ENCODE measurements around the gene IVD.

IVD gene

DNA sequence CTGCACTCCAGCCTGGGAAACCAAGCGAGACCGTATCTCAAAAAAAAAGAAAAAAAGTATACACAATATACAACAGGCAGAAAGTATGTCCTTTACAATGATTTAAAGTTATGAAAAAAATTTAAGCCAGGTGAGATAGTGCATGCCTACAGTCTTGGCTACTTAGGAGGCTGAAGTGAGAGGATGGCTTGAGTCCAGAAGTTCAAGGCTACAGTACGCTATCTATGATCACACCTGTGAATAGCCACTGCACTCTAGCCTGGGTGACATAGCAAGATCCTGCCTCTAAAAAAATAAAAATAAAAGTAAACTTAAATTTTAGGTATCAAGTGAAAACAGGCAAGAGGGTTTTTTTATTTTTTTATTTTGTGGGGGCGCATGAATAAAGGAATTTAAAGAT lies 26.2 kb upstream of the IVD start:
- DNase-seq = no peak

DNA sequence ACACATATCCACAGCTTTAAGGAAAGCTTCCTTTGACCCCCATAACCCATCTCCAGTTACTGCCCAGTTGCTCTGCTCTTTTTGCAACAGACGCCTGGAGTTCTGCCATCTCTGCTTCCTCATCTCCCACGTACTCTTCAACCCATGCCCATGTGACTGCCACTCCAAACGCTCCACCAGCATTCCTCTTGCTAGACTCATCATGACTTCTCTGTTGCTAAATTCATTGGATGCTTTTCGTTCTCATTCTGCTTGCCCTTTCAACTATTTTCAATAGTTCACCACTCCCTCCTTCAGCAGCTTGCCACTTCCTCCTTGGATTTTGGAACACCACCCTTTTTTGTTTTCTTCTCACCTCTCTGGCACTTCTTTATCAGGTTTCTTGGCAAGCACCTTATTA lies 25.7 kb upstream of the IVD start:
- no peak for DNase-seq

DNA sequence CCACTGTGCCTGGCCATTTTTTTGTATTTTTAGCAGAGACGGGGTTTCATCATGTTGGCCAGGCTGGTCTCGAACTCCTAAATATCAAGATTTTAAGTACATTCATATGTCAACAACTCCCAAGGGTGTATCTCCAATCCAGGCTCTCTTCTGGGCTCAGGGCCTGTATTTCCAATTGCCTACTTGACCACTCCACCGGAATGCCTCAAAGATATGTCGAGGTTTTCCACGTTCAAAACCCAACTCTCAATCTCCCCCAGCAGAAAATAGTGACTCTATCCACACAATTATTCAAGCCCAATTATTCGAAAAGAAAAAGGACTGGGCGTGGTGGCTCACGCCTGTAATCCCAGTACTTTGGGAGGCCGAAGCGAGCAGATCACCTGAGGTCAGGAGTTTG lies 25.0 kb upstream of the IVD start:
- DNase-seq = no peak

DNA sequence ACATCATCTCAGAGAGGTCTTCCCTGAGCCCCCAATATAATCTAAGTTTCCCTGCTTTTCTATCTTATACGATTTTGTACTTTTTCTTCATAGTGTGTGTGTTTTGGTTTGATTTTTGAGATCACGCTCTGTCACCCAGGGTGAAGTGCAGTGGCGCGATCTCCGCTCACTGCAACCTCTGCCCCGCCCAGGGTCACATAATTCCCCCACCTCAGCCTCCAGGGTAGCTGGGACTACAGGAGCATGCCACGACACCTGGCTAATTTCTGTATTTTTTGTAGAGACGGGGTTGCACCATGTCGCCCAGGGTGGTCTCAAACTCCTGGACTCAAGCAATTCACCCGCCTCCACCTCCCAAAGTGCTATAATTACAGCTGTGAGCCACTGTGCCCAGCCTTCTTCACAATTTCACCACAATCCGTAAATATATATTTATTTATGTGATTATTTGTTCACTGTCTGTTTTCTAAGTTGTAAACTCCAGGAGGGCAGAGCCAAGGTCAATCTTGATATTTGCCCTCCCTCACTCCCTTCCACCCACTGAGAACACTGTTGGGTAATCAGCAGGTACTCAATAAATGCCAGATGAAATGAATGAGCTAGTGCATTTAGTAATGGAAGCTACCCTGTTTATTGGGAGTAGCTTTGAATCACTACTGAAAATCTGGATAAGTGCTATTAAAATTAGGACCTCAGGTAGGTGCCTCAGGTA lies 23.6 kb upstream of the IVD start:
- DNase-seq = no peak

DNA sequence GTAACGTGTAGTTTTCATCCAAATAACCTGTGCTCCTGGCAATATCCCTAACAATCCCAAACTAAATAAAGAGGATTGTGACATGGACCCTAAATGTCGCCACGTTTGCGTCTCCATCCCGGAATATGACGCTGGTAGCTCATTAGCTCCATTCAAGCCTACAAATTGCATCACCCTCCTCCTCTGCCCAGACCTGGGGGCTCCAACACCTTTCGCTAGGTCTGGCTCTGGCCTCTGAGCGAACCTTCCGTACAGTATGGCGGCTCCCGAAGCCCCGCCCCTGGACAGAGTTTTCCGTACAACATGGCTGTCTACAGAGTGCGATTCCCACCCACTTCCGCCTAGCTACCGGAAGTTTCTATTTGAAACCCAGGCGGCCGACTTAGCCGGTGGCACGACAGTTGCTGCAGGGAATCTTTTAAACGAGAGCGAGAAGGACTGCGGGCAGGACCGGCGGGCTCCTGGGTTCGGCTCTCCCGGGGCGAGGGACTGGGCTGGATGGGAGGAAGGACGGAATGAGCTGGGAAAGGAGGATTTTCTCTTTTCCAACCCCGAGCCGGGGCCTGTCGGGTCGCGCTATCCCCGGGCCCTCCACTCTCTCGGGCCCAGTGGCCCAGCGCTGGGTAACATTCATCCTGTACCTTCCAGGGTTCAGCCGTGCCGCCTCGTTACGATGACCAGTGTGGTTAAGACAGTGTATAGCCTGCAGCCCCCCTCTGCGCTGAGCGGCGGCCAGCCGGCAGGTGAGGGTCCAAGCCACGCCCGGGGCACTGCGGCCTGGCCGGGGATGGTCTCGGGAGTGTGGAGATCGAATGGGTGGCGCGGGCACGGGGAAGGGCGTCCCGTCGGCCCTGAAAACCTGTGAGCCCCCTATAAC lies 22.8 kb upstream of the IVD start, which contains the start of gene KNSTRN:
Gene KNSTRN, plus strand, starts transcription at position 142 of the 877 bp plus-strand sequence. Its CDS starts 115 bp downstream, at position 257.
- DNase-seq = peak; percentile 92 to 93

DNA sequence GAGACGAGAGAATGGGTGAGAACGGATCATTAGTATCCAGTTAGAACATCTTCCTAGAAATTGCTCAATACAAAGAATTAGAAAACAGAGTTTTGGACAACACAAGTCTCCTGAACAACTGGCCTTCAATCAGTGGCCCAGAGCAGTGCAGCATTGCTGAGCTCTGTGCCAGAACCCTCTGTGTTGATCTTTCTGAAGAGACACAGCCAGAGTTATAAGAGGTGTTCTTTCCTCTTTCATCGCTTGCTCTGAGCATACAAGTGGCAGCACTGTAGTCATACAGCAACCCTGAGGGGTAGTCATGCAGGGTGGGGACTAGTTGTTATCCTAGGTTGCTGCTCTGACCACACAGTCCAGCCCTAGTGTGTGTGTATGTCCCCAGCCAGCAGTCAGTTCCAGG lies 19.1 kb upstream of the IVD start:
- DNase-seq = no peak

DNA sequence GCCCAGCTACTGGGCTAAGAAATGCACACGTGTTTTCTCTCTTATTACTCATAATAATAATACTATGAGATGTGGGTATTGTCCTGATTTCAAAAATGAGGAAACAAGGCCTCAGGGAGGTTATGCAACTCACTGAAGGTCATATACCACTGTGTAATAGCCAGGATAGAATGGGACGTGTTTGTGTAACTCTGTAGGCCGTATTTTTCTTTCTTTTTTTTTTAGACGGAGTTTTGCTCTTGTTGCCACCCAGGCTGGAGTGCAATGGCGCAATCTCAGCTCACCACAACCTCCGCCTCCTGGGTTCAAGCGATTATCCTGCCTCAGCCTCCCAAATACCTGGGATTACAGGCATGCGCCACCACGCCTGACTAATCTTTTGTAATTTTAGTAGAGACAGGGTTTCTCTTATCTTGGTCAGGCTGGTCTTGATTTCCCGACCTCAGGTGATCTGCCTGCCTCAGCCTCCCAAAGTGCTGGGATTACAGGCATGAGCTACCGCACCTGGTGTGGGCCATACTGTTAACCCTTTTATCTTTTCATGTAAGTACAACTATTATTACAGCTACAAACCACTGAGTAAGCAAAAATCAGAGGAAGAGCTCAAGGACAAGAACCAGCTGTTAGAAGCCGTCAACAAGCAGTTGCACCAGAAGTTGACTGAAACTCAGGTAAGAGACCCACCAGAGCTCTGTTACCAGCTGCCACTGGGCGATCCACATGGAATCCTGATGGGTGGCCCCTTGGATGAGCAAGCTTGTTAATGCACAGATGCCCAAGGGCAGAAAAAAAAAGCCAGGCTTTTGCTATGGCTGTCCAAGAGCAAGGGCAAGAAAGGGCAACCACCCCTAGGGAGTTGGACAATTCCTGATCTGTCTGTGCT lies 16.4 kb upstream of the IVD start:
- no peak for DNase-seq

DNA sequence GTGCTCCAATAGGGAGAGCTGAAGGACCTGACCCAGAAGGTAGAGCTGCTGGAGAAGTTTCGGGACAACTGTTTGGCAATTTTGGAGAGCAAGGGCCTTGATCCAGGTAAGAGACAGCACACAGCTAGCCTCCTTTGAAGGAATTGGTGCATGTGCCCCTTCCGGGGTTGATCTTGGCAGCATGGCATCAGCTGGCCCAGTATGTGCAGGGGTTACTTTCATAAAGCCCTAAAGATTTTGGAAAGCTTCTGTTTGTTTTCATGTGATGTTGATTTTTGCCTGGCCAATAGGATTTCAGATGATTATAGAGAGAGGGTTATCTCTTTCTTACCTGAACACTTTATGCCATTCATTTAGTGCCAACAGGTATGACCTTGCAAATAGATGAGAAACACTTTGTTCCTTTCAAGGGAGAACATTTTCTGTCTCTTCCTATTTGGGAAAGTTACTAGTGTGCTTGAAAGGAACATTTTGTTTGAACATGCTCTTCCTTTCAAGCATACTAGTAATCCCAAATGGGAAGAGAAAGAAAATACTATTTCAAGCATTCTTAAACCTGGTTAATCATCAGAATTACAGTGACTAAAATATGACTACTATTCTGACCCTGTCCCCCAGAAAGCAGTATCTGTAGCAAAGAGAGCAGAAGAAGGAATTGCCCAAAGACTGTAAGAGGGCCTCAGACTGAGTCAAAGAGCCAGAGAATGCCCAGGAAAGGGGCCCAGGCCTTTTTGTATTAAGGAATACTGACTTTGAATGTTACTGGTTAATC lies 15.6 kb upstream of the IVD start:
- DNase-seq = no peak

DNA sequence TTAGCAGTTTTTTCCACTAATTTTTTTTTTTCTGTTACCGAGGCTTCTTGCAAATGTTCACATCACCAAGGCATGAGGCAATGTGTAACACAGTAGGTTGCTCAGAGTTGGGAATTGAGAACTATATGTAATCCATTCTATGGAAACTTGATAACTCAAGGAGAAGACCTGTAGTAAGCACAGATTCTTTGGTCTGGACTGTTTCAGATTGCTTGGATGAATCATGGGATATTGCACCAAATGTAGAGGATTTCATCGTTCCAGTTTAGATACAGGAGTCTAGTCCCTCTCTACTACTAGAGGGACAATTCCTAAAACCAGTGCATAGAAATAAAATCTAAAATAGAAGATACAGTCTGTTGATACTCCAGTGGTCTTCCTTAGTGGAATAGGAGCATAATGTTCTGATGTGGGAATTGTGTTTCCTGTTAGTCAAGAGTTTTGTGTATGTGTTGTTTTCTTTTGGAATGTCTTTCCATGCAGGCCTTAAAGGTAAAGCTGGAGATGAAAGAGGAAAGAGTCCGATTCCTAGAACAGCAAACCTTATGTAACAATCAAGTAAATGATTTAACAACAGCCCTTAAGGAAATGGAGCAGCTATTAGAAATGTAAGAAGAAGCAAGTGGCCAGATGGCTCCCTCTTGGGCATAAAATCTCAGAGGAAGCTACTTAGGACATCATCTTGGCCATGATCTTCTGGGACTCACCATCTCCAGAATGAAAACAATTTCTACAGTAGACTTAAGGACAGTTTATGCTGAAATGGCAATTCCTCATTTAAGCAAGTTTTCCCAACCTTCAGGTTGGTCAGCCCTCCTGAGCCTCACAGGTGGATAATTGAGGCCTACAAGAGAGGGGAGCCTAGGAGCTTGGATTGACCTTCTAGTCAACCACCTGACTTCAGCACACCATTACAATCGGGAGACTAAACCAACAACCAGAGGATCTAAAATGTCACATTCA lies 12.3 kb upstream of the IVD start:
- DNase-seq = no peak

DNA sequence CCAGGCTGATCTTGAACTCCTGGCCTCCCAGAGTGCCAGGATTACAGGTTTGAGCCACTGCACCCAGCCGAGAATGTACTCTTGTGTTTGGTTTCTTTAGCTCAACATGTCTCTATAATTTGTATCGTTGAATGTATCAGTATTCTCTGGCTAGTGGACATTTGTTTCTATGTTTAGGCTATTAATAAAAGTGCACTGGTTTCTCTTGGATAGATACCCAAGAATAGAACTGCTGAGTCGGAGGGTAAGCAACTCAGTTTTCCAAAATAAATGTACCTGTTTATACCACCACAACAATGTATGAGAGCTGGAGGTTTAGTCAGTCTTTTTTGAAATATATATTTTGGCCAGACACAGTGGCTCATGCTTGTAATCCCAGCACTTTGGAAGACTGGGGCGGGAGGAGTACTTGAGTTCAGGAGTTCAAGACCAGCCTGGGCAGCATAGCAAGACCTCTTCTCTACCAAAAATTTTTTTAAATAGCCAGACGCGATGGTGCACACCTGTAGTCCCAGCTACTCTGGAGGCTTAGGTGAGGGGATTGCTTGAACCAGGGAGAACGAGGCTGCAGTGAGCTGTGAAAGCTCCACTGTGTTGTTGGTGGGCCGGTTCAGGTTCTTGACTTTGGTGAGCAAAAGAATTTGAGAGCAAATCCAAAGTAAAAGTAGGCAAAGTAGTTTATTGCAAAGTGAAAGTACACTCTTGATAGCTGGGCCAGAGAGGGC lies 7.7 kb upstream of the IVD start:
- DNase-seq = no peak

DNA sequence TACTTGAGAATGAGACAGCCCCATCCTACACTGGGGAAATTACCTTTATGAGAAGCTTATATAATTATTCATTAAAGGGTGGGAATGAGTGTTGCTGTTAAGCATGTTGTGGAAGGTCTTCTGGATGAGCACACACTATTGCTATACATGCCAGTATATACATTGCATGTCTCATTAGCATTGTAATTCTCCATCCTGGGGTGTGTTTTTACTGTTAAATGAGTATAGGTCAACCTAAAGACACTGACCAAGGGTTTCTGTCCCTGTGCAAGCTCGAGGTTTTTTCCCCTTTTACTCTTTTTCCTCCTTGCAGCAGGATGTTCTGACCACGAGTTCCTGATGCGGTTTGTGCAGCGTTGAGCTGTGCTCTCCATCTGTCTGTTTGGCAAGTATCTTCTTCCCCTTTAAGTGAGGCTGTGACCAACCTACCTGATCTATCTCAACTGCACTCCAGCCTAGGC lies 7.2 kb upstream of the IVD start:
- no peak for DNase-seq

DNA sequence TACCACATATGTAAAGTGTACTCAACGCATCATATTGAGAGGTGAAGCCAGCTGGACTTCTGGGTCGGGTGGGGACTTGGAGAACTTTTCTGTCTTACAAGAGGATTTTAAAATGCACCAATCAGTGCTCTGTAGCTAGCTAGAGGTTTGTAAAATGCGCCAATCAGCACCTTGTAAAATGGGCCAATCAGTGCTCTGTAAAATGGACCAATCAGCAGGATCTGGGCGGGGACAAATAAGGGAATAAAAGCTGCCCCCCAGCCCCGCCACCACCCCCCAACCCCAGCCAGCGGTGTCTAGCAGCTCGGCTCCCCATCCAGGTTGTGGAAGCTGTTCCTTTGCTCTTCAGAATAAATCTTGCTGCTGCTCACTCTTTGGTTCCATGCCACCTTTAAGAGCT lies 6.2 kb upstream of the IVD start:
- DNase-seq = no peak

DNA sequence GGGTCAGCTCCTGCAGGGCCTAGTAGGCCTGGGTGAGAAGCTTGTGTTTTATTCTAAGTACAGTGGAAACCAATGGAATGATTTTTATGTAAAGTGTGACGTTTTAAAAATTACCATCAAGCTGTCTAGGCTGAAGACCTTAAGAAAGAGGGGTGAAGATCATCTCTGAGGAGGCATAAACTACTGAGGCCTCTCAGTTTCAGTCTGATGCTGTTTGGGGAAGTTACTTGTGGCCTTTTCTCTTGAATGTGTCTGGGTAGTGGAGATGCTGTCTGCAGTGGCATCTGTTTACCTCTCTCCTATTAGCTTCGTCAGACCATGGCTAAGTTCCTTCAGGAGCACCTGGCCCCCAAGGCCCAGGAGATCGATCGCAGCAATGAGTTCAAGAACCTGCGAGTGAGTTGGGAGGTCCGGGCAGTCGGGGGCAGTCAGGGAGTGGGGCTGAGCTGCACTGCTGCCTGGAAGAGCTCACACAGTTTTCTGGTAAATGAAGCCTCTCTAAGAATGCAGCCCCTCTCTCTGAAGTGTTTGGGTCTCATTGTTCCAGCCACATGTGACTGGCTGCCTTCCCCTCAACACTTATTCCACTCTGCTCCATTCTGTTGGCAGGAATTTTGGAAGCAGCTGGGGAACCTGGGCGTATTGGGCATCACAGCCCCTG lies 1.9 kb downstream of the IVD start:
- no peak for DNase-seq

DNA sequence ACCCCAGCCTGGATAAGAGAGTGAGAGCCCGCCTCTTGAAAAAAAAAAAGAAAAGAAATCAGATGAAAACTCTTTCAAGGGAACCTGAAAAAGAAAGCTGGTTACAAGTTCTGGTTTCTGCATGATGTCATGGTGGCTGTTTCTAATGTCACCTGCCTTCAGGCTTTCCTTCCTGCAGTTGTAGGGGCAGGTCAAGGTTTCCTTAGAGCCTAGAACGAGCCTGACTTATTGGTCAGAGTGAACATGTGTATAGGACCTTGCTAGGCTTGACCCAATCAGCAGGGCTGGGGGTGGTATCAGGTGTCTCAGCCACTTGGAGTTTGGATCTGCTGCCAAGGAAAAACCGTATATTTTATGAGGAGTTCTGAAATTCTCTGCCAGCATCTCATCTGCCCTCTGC lies 3.8 kb downstream of the IVD start:
- DNase-seq = no peak

DNA sequence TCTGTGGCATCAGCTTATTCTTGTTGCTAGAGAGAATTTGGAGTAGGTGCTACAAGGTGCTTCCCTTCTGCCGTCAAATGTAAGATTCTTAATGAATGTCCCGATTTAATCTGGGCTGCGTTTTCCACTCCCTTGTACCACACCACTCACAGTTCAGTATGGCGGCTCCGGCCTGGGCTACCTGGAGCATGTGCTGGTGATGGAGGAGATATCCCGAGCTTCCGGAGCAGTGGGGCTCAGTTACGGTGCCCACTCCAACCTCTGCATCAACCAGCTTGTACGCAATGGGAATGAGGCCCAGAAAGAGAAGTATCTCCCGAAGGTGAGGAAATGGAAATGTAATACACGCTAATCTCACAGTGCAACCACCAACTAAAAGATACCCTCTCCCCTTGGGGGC lies 4.9 kb downstream of the IVD start:
- DNase-seq = no peak

DNA sequence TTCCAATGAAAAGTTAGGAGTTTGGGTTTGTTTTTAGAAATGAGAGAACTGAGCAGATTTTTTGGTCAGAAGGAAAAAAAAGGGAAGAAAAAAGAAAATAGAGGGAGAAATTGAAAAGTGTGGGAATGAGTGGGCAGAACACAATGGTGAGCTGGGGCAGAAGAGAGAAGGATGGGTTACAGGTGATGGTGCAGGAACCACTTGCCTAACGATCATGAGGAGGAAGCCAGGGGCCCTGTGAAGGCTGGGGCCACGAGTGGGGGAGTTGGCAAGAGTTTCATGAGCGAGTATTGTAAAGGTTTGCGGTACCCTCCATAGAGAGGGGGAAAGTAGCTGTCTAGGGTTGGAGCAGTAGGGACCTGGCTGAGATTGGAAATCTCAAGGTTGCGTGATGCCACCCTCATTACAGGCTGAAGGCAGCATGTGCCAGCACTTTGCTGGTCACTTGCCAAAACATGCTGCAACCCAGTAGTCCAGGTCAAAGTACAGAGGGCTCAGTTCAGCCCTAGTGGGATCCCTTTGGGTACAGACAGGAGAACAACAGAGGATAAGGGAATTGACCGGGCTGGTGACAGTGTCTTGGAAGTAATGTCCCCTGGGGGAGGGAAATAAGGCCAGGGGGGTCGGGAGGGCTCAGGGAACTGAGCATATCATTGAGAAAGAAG lies 6.6 kb downstream of the IVD start:
- DNase-seq = no peak

DNA sequence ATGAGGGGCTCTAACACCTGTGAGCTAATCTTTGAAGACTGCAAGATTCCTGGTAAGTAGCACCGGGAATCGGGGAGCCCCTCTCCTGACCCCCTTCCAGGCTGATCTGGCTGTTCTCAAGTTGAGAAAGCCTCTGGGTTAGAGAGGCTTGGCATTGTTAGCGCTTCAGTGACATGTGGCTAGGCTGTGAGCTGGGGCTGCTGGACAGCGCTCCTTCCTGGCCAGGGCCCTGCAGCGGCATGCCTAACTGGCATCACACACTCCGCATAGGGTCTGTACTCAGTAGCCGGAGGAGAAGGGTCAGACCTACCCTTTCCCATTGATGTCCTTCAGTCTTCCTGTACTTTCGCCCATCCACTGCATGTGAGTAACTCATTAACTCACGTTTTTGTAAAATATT lies 7.4 kb downstream of the IVD start:
- no peak for DNase-seq

DNA sequence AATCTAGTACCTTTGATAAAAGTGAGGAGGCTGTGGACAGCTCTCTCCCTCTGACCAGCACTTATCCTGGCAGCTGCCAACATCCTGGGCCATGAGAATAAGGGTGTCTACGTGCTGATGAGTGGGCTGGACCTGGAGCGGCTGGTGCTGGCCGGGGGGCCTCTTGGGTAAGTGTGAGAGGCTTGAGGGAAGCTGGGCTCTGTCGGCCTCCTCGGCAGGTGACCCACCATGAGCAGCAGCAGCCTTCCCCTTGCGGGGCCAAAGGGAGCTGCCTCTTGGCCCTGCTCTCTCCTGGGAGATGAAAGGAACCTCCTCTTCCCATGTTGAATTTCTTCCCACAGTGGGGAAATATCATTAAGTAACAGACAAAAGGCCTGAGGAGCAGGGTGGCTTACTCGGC lies 9.2 kb downstream of the IVD start:
- DNase-seq = no peak

DNA sequence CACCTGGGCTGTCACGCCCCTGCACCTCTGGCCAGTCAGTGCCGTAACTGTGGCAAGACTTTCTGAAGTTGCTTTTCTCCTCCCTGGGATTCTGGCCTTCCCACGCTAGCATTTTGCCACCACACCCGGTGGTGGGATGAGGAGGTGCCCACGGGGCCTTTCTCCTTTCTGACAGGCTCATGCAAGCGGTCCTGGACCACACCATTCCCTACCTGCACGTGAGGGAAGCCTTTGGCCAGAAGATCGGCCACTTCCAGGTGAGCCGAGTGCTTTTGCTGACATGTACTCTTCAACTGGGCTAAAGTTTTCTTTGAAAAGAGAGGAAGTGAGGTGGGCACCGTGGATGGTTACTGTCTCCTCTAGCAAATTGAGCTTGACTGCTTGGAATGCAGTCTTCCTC lies 9.6 kb downstream of the IVD start:
- DNase-seq = no peak

All from activated CD4-positive, alpha-beta T cell treated with anti-CD3 and anti-CD28 coated beads, Interleukin-2, amount 50 U/mL, for 4 hours (primary cell).